Uterus (tissue), 2 donors: ENCODE data around the gene KCNMA1.

Experiments used
- CTCF ChIP-seq, 4 experiments: fragments of 200-600 bp in 2 of 4; fragments of 450-650 bp in 2 of 4; sonication (generic) in 2 of 4; IDR thresholded peaks; one replicate each; pipeline ENCODE4 v1.5.1; 2016 to 2019; ENCODE audit warnings: antibody characterized with exemption in 4 of 4, mild to moderate bottlenecking in 2 of 4, moderate library complexity in 1 of 4
- POLR2A ChIP-seq, 2 donors: fragments of 450-650 bp; IDR thresholded peaks; one replicate each; pipeline ENCODE4 v1.6.1; 2016; ENCODE audit warnings: antibody characterized with exemption in 2 of 2, mild to moderate bottlenecking in 1 of 2, moderate library complexity in 1 of 2

- no peak for TF ChIP-seq CTCF (IDR thresholded peaks at IDR 0.05)
- no peak for TF ChIP-seq POLR2A (IDR thresholded peaks at IDR 0.05)
Observed at GRCh38 chr10:77116904-77117303, 520.7 kb downstream of the KCNMA1 start.
